Embryonic facial prominence (tissue), 1 donor: ENCODE data around the gene NR3C2.

Source experiments
- DNase-seq: peaks from one replicate; pipeline ENCODE4 v3.0.0-alpha.2; 2016; ENCODE audit errors: extremely low spot score

The NR3C2 gene

GRCh38 chr4:148265627-148266026 is 176.6 kb downstream of the NR3C2 start:
- no peak for DNase-seq

- no peak for DNase-seq
These were observed 178.4 kb downstream of the NR3C2 start for GRCh38 chr4:148263802-148264201.

- no peak for DNase-seq
These were observed 179.1 kb downstream of the NR3C2 start for GRCh38 chr4:148263127-148263526.

- no peak for DNase-seq
These were observed 180.4 kb downstream of the NR3C2 start for GRCh38 chr4:148261848-148262247.

- DNase-seq = no peak
These were observed 182.4 kb downstream of the NR3C2 start for GRCh38 chr4:148259841-148260240.

- DNase-seq = no peak
These were observed 183.7 kb downstream of the NR3C2 start for GRCh38 chr4:148258535-148258934.

- no peak for DNase-seq
These were observed 186.9 kb downstream of the NR3C2 start for GRCh38 chr4:148255344-148255720.

GRCh38 chr4:148254621-148255343 is 187.4 kb downstream of the NR3C2 start:
- no peak for DNase-seq

- DNase-seq = no peak
These were observed 188.4 kb downstream of the NR3C2 start for GRCh38 chr4:148253768-148254167.

GRCh38 chr4:148248824-148249223 is 193.4 kb downstream of the NR3C2 start:
- no peak for DNase-seq

GRCh38 chr4:148245015-148245414 is 197.2 kb downstream of the NR3C2 start:
- DNase-seq = no peak

- DNase-seq = no peak
These were observed 198.4 kb downstream of the NR3C2 start for GRCh38 chr4:148243837-148244236.

GRCh38 chr4:148240241-148240640 is 202.0 kb downstream of the NR3C2 start:
- no peak for DNase-seq

- no peak for DNase-seq
These were observed 202.7 kb downstream of the NR3C2 start for GRCh38 chr4:148239494-148239985.

- DNase-seq = no peak
These were observed 203.3 kb downstream of the NR3C2 start for GRCh38 chr4:148238811-148239493.

GRCh38 chr4:148238086-148238485 is 204.1 kb downstream of the NR3C2 start:
- no peak for DNase-seq

GRCh38 chr4:148235809-148236208 is 206.4 kb downstream of the NR3C2 start:
- DNase-seq = no peak

- no peak for DNase-seq
These were observed 212.4 kb downstream of the NR3C2 start for GRCh38 chr4:148229798-148230197.

- no peak for DNase-seq
These were observed 213.2 kb downstream of the NR3C2 start for GRCh38 chr4:148229028-148229427.

GRCh38 chr4:148227147-148227546 is 215.1 kb downstream of the NR3C2 start:
- no peak for DNase-seq

- DNase-seq = no peak
These were observed 215.9 kb downstream of the NR3C2 start for GRCh38 chr4:148226341-148226740.

GRCh38 chr4:148225639-148226038 is 216.6 kb downstream of the NR3C2 start:
- DNase-seq = no peak

- DNase-seq = no peak
These were observed 217.7 kb downstream of the NR3C2 start for GRCh38 chr4:148224476-148224875.
